ENCODE results near the gene CCDC15.

CCDC15 gene

GRCh38 chr11:124945826-124946225 lies 8.2 kb upstream of the CCDC15 start:
- H2AFZ ChIP-seq (ENCODE audit: low read length), result no peak overlapping the region
- no peak overlapping the region for H3K27ac ChIP-seq (ENCODE audit: low read length)
- no peaks in the 10 kb centered on the region for H3K9me3 ChIP-seq (replicated peaks; ENCODE audit: insufficient read depth, low read length)
- no peaks in the 10 kb centered on the region for H3K36me3 ChIP-seq (replicated peaks; ENCODE audit: insufficient read depth, low read length)
- no peak overlapping the region for H3K4me3 ChIP-seq (ENCODE audit: low read length)
- H3K4me2 ChIP-seq (ENCODE audit: low read depth, low read length), result no peak overlapping the region
- H3K27me3 ChIP-seq (replicated peaks; ENCODE audit: insufficient read depth, low read length), result no peaks in the 10 kb centered on the region
- no peaks in the 10 kb centered on the region for H3F3A ChIP-seq (ENCODE audit: insufficient read depth, low read length)
- no peak overlapping the region for H3K9ac ChIP-seq (ENCODE audit: low read length)
- TF ChIP-seq, protein P1, sequence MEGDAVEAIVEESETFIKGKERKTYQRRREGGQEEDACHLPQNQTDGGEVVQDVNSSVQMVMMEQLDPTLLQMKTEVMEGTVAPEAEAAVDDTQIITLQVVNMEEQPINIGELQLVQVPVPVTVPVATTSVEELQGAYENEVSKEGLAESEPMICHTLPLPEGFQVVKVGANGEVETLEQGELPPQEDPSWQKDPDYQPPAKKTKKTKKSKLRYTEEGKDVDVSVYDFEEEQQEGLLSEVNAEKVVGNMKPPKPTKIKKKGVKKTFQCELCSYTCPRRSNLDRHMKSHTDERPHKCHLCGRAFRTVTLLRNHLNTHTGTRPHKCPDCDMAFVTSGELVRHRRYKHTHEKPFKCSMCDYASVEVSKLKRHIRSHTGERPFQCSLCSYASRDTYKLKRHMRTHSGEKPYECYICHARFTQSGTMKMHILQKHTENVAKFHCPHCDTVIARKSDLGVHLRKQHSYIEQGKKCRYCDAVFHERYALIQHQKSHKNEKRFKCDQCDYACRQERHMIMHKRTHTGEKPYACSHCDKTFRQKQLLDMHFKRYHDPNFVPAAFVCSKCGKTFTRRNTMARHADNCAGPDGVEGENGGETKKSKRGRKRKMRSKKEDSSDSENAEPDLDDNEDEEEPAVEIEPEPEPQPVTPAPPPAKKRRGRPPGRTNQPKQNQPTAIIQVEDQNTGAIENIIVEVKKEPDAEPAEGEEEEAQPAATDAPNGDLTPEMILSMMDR (IDR thresholded peaks at IDR 0.05; ENCODE audit: low read length), result no peak
- no peak for TF ChIP-seq EZH2 (optimal IDR thresholded peaks at IDR 0.05; ENCODE audit: low read depth, low read length)
- TF ChIP-seq EZH2phosphoT487 (IDR thresholded peaks at IDR 0.05; ENCODE audit: low read length), result no peak
- H3K79me2 ChIP-seq (ENCODE audit: low read length), result no peaks in the 10 kb centered on the region
- no peaks in the 10 kb centered on the region for H4K20me1 ChIP-seq (ENCODE audit: insufficient read depth, low read length)
- H3K9me2 ChIP-seq (replicated peaks; ENCODE audit: insufficient read depth, low read length), result no peaks in the 10 kb centered on the region
- no peaks in the 10 kb centered on the region for H3K4me1 ChIP-seq (ENCODE audit: low read length)
- DNase-seq, result no peak

- Histone ChIP-seq H2AFZ (ENCODE audit: low read length) (no peak overlapping the region), H3K79me2 (ENCODE audit: low read length) (no peaks in the 10 kb centered on the region), H4K20me1 (ENCODE audit: insufficient read depth, low read length) (no peaks in the 10 kb centered on the region), H3K9me2 (replicated peaks; ENCODE audit: insufficient read depth, low read length) (no peaks in the 10 kb centered on the region), H3F3A (ENCODE audit: insufficient read depth, low read length) (no peaks in the 10 kb centered on the region), H3K4me3 (ENCODE audit: low read length) (no peak overlapping the region), H3K9ac (ENCODE audit: low read length) (no peak overlapping the region), H3K36me3 (replicated peaks; ENCODE audit: insufficient read depth, low read length) (no peaks in the 10 kb centered on the region), H3K9me3 (replicated peaks; ENCODE audit: insufficient read depth, low read length) (no peaks in the 10 kb centered on the region), H3K4me1 (ENCODE audit: low read length) (no peaks in the 10 kb centered on the region), H3K4me2 (ENCODE audit: low read depth, low read length) (no peak overlapping the region), H3K27me3 (replicated peaks; ENCODE audit: insufficient read depth, low read length) (no peaks in the 10 kb centered on the region), H3K27ac (ENCODE audit: low read length) (no peak overlapping the region)
- no peak for TF ChIP-seq EZH2phosphoT487 (IDR thresholded peaks at IDR 0.05; ENCODE audit: low read length)
- no peak for TF ChIP-seq EZH2 (optimal IDR thresholded peaks at IDR 0.05; ENCODE audit: low read depth, low read length)
- TF ChIP-seq, protein P1 (IDR thresholded peaks at IDR 0.05; ENCODE audit: low read length), result no peak
- DNase-seq, result no peak
Observed at GRCh38 chr11:124946735-124947141, 7.3 kb upstream of the CCDC15 start.

DNA sequence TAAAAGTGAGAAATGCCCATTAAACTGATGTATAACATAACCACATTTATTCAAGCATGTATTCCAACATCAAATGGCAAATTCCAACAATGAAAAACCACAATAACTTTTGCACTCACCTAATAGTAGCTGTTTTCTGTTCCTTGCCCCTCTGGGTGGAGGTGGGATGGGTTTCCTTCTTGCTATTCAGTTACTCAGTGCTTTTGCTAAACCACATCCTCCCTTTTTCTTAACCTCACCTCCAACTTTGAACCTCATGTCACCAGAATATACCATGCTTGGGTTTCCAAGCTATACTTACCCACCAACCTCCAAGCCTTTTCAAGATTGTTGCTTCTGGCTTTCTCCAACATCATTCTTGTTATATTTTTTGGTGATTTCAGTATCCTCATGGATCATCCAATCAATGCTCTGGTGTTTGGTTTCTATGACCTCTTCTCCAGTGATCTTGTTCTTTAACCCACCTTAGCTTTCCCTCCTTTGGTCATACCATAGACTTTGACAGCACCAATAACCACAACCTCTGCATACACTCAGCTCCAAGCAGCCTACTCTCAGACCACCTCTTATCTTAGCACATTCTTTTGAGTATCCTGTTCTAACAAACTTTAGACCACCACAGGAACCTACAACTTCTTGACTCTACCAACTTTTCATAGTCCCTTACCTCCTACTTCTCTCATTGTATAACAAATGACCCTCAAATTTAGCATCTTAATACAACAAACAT lies 3.2 kb upstream of the CCDC15 start:
- H4K20me1 ChIP-seq (ENCODE audit: insufficient read depth, low read length), result no peaks in the 10 kb centered on the region
- peaks cover 4% of the 10 kb centered on the region; the same call in 1 of the 2 replicates for H3F3A ChIP-seq (ENCODE audit: insufficient read depth, low read length)
- no peak overlapping the region for H3K9ac ChIP-seq (ENCODE audit: low read length)
- H3K9me3 ChIP-seq (replicated peaks; ENCODE audit: insufficient read depth, low read length), result no peaks in the 10 kb centered on the region
- no peaks in the 10 kb centered on the region for H3K4me1 ChIP-seq (ENCODE audit: low read length)
- no peak for TF ChIP-seq EZH2phosphoT487 (IDR thresholded peaks at IDR 0.05; ENCODE audit: low read length)
- no peaks in the 10 kb centered on the region for H3K9me2 ChIP-seq (replicated peaks; ENCODE audit: insufficient read depth, low read length)
- no peak overlapping the region for H2AFZ ChIP-seq (ENCODE audit: low read length)
- H3K4me3 ChIP-seq (ENCODE audit: low read length), result no peak overlapping the region
- H3K79me2 ChIP-seq (ENCODE audit: low read length), result no peaks in the 10 kb centered on the region
- H3K36me3 ChIP-seq (replicated peaks; ENCODE audit: insufficient read depth, low read length), result no peaks in the 10 kb centered on the region
- peaks cover 8% of the 10 kb centered on the region for H3K27me3 ChIP-seq (replicated peaks; ENCODE audit: insufficient read depth, low read length)
- DNase-seq, result no peak
- no peak overlapping the region for H3K27ac ChIP-seq (ENCODE audit: low read length)
- H3K4me2 ChIP-seq (ENCODE audit: low read depth, low read length), result no peak overlapping the region

DNA sequence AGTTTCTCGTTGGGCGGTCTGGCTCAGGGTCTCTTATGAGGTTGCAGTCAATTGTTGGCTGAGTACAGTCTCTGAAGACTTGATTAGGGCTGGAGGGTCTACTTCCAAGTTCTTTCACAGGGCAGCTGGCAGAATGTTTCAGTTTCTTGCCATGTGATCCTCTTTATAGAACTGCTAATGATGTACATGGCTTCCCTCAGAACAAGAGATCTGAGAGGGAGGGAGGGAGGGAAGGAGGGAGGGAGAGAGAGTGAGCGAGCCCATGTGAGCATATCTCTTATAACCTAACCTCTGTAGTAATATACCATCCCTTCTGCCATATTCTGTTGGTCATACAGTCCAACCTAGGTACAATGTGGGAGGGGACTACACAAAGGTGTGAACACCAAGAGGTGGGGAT lies 2.7 kb upstream of the CCDC15 start:
- Histone ChIP-seq H3K9me3 (replicated peaks; ENCODE audit: insufficient read depth, low read length) (no peaks in the 10 kb centered on the region), H3K79me2 (ENCODE audit: low read length) (no peaks in the 10 kb centered on the region), H3K36me3 (replicated peaks; ENCODE audit: insufficient read depth, low read length) (no peaks in the 10 kb centered on the region), H3K9me2 (replicated peaks; ENCODE audit: insufficient read depth, low read length) (no peaks in the 10 kb centered on the region), H3K27ac (ENCODE audit: low read length) (no peak overlapping the region), H3K27me3 (replicated peaks; ENCODE audit: insufficient read depth, low read length) (peaks cover 8% of the 10 kb centered on the region), H2AFZ (ENCODE audit: low read length) (no peak overlapping the region), H3K9ac (ENCODE audit: low read length) (no peak overlapping the region), H3K4me2 (ENCODE audit: low read depth, low read length) (no peak overlapping the region), H3K4me1 (ENCODE audit: low read length) (no peaks in the 10 kb centered on the region), H4K20me1 (ENCODE audit: insufficient read depth, low read length) (no peaks in the 10 kb centered on the region), H3F3A (ENCODE audit: insufficient read depth, low read length) (peaks cover 4% of the 10 kb centered on the region; the same call in 1 of the 2 replicates), H3K4me3 (ENCODE audit: low read length) (no peak overlapping the region)
- DNase-seq, result no peak
- no peak for TF ChIP-seq EZH2 (optimal IDR thresholded peaks at IDR 0.05; ENCODE audit: low read depth, low read length)
- TF ChIP-seq, protein P1 (IDR thresholded peaks at IDR 0.05; ENCODE audit: low read length), result no peak
- TF ChIP-seq EZH2phosphoT487 (IDR thresholded peaks at IDR 0.05; ENCODE audit: low read length), result no peak
